Retinal pigment epithelial cell (primary cell): ENCODE measurements around the gene MCM6.

Source experiments
- DNase-seq: peaks from one replicate; pipeline ENCODE4 v3.0.0-alpha.2; 2010; ENCODE audit warnings: low read depth
- H3K4me3 ChIP-seq: 2 replicates; pipeline ENCODE4 v1.5.1; 2011; ENCODE audit warnings: mild to moderate bottlenecking, low read length, control low read depth, moderate library complexity
- TF ChIP-seq, protein P1 (sequence below): conservative IDR thresholded peaks from 2 replicates; pipeline ENCODE4 v1.5.1; 2011; ENCODE audit warnings: low read depth, low read length, control low read depth, inconsistent platforms

Gene MCM6

DNA sequence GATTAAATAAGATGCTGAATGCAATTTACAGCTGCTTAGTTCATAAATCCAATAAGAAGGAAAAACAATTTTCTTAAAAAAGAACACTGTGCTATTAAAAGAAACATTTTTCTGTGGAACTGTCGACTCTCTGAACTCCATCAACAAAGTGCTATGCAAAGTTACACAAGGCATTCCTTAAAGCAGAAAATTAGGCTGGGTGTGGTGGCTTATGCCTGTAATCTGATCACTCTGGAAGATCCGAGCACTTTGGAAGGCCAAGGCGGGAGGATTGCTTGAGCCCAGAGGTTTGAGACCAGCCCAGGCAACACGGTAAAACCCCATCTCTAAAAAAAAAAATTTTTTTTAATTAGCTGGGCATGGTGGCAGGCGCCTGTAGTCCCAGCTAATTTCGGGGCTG is 13.0 kb downstream of the MCM6 start:
- DNase-seq, result no peak
- TF ChIP-seq, protein P1, sequence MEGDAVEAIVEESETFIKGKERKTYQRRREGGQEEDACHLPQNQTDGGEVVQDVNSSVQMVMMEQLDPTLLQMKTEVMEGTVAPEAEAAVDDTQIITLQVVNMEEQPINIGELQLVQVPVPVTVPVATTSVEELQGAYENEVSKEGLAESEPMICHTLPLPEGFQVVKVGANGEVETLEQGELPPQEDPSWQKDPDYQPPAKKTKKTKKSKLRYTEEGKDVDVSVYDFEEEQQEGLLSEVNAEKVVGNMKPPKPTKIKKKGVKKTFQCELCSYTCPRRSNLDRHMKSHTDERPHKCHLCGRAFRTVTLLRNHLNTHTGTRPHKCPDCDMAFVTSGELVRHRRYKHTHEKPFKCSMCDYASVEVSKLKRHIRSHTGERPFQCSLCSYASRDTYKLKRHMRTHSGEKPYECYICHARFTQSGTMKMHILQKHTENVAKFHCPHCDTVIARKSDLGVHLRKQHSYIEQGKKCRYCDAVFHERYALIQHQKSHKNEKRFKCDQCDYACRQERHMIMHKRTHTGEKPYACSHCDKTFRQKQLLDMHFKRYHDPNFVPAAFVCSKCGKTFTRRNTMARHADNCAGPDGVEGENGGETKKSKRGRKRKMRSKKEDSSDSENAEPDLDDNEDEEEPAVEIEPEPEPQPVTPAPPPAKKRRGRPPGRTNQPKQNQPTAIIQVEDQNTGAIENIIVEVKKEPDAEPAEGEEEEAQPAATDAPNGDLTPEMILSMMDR, result no peak
- H3K4me3 ChIP-seq, result no peak overlapping the region

DNA sequence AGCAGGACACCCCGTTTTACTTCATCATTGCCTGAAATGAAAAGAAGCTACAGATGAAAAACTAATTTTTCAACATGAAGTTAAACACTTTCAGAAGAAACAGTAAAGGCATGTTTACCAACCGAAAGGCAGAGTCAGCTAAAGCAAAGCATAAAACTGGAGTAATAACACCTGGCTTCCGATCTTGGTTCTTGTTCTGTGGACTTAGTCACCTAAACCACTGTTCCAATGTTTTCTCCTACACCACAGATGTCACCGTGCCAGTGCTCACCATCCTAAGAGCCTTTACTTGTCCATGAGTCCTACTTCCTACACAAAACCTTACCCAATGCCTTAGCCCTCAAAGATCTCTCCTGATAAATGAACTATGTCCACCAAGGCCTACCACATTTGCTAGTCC is 13.5 kb downstream of the MCM6 start:
- DNase-seq, result no peak

DNA sequence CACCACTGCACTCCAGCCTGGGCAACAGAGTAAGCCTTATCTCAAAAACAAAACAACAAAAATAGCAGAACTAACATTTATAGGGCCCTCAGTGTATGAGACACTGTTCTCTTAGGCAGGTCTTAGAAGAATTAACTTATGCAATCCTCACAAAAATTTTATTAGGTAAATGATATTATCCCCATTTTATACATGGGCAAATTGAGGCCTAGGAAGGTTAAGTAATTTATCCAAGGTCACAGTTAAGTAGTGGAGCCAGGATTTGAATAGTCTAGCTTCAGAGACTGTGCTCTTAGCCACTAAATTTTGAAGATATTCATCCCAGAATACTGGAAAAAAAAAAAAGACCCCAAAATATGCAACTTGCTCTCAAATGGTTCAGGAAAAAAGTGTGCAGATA is 22.8 kb downstream of the MCM6 start:
- DNase-seq, result no peak
- no peak overlapping the region for H3K4me3 ChIP-seq
- TF ChIP-seq, protein P1, result no peak

More for the DNA sequence above, 13.5 kb downstream of the MCM6 start:
- H3K4me3 ChIP-seq, result no peak overlapping the region
- TF ChIP-seq, protein P1, result no peak

- H3K4me3 ChIP-seq, result no peak overlapping the region
- no peak for DNase-seq
- TF ChIP-seq, protein P1, result no peak
Observed at GRCh38 chr2:135851858-135852257, 24.4 kb downstream of the MCM6 start.

DNA sequence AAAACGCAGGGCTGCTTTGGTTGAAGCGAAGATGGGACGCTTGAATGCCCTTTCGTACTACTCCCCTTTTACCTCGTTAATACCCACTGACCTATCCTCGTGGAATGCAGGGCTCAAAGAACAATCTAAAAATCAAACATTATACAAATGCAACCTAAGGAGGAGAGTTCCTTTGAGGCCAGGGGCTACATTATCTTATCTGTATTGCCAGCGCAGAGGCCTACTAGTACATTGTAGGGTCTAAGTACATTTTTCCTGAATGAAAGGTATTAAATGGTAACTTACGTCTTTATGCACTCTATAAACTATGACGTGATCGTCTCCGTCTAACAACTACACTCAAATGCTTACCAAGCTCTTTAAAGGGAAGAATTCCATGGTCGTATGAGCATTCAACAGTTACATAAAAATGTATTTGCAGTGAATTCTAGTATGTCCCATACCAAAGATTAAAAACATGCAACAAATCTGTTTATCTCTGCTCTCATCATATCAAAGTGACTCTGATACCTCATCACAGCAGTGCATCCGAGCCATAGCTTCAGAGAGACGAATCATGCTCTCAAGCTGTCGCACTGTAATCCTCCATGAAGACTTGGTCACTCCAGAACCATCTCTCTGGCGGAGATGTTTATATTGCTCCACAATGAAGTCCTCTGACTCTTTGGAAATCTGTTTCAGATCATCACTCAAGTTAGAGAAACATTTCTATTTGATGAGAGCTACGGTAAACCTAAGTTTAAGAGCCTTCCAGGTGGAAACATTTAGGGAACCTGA is 25.2 kb downstream of the MCM6 start:
- no peak for DNase-seq
- H3K4me3 ChIP-seq, result no peak overlapping the region
- TF ChIP-seq, protein P1, result no peak

GRCh38 chr2:135849087-135849486 is 27.2 kb downstream of the MCM6 start:
- TF ChIP-seq, protein P1, result no peak
- no peak for DNase-seq
- no peak overlapping the region for H3K4me3 ChIP-seq

- DNase-seq, result no peak
- no peak overlapping the region for H3K4me3 ChIP-seq
- TF ChIP-seq, protein P1, result no peak
Observed at GRCh38 chr2:135845997-135846396, 30.2 kb downstream of the MCM6 start.
